ENCODE measurements around the gene EIF1AD.

- no peak for TF ChIP-seq CTCF (conservative IDR thresholded peaks at IDR 0.05)
- no peak for TF ChIP-seq EZH2 (IDR thresholded peaks at IDR 0.05; ENCODE audit: low read depth)
These were observed 13.5 kb upstream of the EIF1AD start for GRCh38 chr11:66015454-66015881.

Measured in PC-9 (cell line).